Tibial nerve (tissue), 4 donors: ENCODE results near the gene SLC14A1.
"Not testable (repeated sequence)": the region's sequence is repeated elsewhere in the genome, so short reads cannot be mapped to it uniquely, and the experiment has no call there.

Experiments used
- CTCF ChIP-seq, 5 experiments: fragments of 200-600 bp in 3 of 5; fragments of 450-650 bp in 2 of 5; sonication (generic) in 3 of 5; IDR thresholded peaks; one replicate each; pipeline ENCODE4 v1.5.1; 2016 to 2019; ENCODE audit warnings: antibody characterized with exemption in 5 of 5, mild to moderate bottlenecking in 3 of 5, moderate library complexity in 2 of 5
- EP300 ChIP-seq, 2 donors: sonication (generic); formaldehyde crosslinking; IDR thresholded peaks; one replicate each; pipeline ENCODE4 v1.6.1; 2017; ENCODE audit warnings: antibody characterized with exemption in 2 of 2, mild to moderate bottlenecking in 1 of 2
- POLR2A ChIP-seq, 2 donors: fragments of 450-650 bp; IDR thresholded peaks; one replicate each; pipeline ENCODE4 v1.6.1; 2017; ENCODE audit warnings: antibody characterized with exemption in 2 of 2, mild to moderate bottlenecking in 2 of 2, moderate library complexity in 2 of 2

GRCh38 chr18:45757644-45758043 is 33.7 kb downstream of the SLC14A1 start:
- not testable (repeated sequence) for TF ChIP-seq POLR2A, CTCF, EP300 (IDR thresholded peaks at IDR 0.05)
